Left ventricle myocardium superior (tissue), 1 donor: ENCODE measurements around the gene ADAMTSL3. TPM values are rescaled to one million over a fixed set of nuclear protein-coding genes. Genes with fewer than 3 reads are reported as not detected.
"Not testable (repeated sequence)": the region's sequence is repeated elsewhere in the genome, so short reads cannot be mapped to it uniquely, and the experiment has no call there.

Source experiments
- ATAC-seq: fragments of 200-7000 bp; cut with Tn5 transposase; one replicate; pipeline ENCODE4 v1.9.1; 2020; ENCODE audit warnings: mild to moderate bottlenecking, moderate library complexity
- DNase-seq: peaks from one replicate; pipeline ENCODE4 v3.0.0-alpha.2; 2020
- intact Hi-C: fragments of 100-400 bp; cut with micrococcal nuclease; formaldehyde crosslinking; loops from one replicate; pipeline ENCODE4 v1.11.0; 2022
- total RNA-seq: library from RNA; stranded (reverse); fragmentation: NEBNext Ultra II Directional; extraction: Animal tissue kit (Norgen Biotek cat#: 25700); gene quantifications from one replicate; pipeline ENCODE4 v1.2.1, GENCODE V29; 2021
- donor health status: DM: no; HTN: yes; CAD: no; lungs with severe emphysema.

The ADAMTSL3 gene
- total RNA-seq, 1 donor from 2014 or later: 9.2 TPM

GRCh38 chr15:83928878-83929418 lies 275.0 kb downstream of the ADAMTSL3 start:
- intact Hi-C loops: no loop called here

DNA sequence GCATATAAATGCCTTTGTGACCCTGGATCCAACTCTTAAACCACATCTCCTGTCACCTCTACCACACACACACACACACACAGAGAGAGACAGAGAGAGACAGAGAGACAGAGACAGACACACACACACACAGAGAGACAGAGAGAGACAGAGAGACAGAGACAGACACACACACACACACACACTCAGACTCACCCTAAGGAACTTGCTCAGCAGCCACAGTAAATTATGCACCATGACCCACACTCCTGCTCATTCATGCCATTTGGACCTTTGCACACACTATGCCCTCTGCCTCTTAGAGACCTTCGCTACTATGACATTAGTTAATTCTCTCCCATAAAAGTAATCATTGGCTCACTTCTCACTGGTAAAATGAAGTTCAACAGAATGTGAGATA lies 275.7 kb downstream of the ADAMTSL3 start:
- intact Hi-C loops: no loop called here
- DNase-seq (no peak), ATAC-seq (no peak)

More at GRCh38 chr15:83928878-83929418, 275.0 kb downstream of the ADAMTSL3 start:
- ATAC-seq (no peak), DNase-seq (no peak)

DNA sequence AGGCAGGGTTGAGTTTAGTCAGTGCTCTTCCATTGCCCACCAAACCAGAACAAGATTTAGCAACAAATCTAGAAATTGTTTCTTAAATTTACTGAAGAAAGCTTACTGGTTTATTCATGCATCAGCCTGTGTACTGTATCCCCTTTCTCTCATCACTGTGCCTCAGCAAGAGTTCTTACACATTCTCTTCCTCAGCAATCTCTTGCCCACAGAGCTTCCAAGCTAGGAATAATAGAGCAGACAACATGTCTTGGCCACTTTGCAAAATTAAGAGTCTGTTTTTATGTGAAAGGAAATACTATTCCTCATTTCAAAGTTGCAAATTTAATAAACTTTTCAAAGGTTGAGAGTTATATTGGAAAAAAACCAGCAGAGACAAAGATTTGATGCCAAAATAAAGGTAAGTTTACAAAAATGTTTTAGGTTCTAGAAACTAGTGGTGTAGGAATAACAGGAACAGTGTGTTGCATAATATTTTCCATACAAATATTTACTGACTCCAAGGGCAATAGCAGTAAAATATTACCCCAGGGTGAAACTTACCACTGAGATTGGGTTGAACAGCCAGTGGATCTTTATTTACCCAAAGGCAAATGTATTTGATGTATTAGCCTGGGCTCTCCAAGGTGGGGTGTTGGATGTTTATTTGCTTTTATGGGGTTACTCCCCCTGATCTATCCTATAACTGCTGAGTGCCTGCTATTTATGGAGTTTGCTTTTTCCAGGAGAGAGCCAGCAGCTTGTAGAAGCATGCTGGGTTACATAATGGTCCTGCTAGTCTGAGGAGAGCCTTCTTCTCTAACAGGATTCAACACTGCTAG lies 276.7 kb downstream of the ADAMTSL3 start:
- intact Hi-C loops: no loop called here
- ATAC-seq (peak; percentile 87), DNase-seq (no peak)

DNA sequence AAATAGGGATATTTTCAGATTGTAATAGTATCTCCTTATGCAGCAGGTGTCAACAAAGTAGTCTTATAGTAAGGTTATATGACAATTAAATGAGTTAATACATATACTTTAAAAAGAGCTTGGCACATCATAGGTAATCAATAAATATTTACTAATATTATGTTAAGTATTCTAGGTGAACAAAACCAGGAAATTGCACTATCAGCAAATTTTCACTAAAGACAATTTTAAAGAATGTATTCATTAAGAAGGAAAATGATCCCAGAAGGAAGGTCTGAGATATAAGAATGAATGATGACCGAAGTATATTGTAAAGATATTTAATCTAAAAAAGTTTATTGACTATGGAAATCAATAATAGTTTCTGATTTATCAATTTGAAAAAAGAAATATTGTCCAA lies 281.9 kb downstream of the ADAMTSL3 start:
- intact Hi-C loops: no loop called here
- no peak for ATAC-seq
- DNase-seq: no peak

DNA sequence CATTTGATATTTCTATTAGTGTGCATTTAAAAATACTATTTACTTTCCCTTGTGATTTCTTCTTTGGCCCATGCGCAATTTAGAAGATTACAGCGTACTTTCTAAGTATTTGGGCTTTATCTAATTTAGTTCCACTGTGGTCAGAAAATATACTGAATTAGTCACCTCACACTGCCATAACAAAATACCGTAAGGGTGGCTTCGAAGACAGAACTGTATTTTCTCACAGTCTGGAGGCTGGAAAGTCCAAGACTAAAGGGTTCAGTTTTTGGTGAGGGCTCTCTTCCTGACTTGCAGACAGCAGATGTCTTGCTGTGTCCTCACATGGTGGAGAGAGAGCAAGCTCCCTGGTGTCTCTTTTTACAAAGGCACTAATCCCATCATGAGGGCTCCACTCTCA lies 286.2 kb downstream of the ADAMTSL3 start:
- no peak for ATAC-seq
- no peak for DNase-seq
- intact Hi-C loops: no loop called here

DNA sequence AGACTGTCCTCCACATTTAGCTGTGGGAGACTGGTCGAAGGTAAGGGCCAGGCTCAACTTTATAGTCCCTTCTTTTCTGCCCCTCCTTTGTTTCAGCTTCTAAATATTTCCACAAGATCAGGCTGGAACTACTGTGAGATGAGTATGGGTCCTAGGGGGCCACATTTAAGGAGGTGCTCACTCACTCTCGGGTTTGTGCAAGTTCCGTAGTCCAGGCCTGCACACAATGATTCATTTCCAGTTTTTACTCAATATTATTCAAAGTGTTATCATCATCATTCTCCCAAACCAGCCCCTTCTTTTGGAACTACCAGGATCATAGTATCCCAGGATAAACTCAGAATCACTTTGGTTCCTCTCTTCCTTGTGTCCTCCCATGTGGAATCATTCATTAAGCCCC lies 289.1 kb downstream of the ADAMTSL3 start:
- ATAC-seq (no peak), DNase-seq (no peak)
- intact Hi-C loops: no loop called here

GRCh38 chr15:83943849-83944404 lies 290.0 kb downstream of the ADAMTSL3 start:
- DNase-seq: no peak
- ATAC-seq: no peak
- intact Hi-C loops: no loop called here

- ATAC-seq: no peak
- no peak for DNase-seq
- intact Hi-C loops: no loop called here
Measured at GRCh38 chr15:83947156-83947555, 293.2 kb downstream of the ADAMTSL3 start.

DNA sequence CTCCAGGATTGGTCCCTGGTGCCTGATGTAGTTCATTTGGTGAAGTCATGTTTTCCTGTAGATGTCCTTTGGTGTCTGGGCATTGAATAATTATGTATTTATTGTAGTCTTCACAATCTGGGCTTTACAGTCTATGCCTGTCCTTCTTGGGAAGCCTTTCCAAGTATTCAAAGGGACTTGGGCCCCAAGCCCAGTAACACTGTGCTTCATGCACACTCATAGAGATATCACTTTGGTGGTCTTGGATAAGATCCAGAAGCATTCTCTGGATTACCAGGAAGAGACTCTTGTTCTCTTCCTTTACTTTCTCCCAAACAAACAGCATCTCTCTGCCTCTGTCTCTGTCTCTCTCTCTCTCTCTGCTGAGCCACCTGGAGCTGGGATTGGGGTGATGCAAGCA lies 300.6 kb downstream of the ADAMTSL3 start:
- intact Hi-C loops: no loop called here

DNA sequence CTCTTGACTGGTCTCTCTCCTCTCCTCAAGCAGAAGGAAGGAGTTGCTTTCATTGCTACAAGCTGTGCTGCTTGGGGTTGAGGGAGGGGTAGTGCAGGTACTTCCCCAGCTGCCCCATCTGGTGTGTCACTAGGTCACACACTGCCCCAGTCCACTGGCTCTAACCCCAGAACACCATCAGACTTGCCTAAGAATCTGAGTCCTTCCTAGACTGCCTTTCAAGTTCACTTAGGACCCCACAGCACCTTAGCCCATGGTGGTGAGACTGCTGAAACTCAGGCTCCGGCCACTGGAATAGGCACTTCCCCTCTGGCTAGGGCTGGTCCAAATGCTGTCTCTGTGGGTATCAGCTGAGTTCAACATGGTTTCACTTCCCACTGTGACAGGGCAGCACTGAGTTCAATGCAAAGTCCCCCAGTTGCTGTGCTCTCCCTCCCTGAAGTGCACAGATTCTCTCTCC lies 301.9 kb downstream of the ADAMTSL3 start:
- no peak for ATAC-seq
- intact Hi-C loops: no loop called here
- DNase-seq: no peak

More for the DNA sequence above, 300.6 kb downstream of the ADAMTSL3 start:
- no peak for ATAC-seq
- no peak for DNase-seq

DNA sequence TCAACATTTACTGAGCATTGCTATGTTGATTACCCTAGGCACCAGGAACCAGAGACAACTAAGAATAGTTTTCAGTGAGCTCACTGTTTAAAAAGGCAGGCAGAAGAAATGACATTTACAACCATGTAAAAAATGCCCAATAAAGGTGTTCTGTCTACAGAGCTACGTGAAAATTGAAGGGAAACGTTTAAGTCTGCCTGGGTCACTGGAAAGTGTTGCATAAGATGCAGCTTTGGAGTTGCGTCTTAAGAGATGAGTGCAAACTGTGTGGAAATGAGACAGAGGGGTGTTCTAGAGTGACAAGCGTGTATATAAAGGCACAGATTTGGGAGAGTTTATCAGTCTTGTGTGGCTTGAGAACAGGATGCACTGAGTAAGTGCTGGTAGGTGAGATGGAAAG lies 303.0 kb downstream of the ADAMTSL3 start:
- no peak for ATAC-seq
- DNase-seq: no peak
- intact Hi-C loops: no loop called here

GRCh38 chr15:83959477-83959876 lies 305.6 kb downstream of the ADAMTSL3 start:
- ATAC-seq (no peak), DNase-seq (no peak)
- intact Hi-C loops: no loop called here

- ATAC-seq: no peak
- intact Hi-C loops: no loop called here
- DNase-seq: no peak
Measured at GRCh38 chr15:83960192-83960829, 306.4 kb downstream of the ADAMTSL3 start.

- intact Hi-C loops: no loop called here
- no peak for DNase-seq
- no peak for ATAC-seq
Measured at GRCh38 chr15:83961311-83961710, 307.4 kb downstream of the ADAMTSL3 start.

- DNase-seq, ATAC-seq, intact Hi-C loops: not testable (repeated sequence)
Measured at GRCh38 chr15:83964967-83965366, 311.0 kb downstream of the ADAMTSL3 start.

- intact Hi-C loops: no loop called here
Measured at GRCh38 chr15:83970295-83970890, 316.5 kb downstream of the ADAMTSL3 start.

GRCh38 chr15:83971992-83972391 lies 318.1 kb downstream of the ADAMTSL3 start:
- no peak for DNase-seq
- ATAC-seq: no peak
- intact Hi-C loops: no loop called here

More at GRCh38 chr15:83970295-83970890, 316.5 kb downstream of the ADAMTSL3 start:
- DNase-seq: peak; percentile 63
- ATAC-seq: peak; percentile 94

GRCh38 chr15:83973816-83974215 lies 319.9 kb downstream of the ADAMTSL3 start:
- no peak for DNase-seq
- intact Hi-C loops: no loop called here
- no peak for ATAC-seq

- DNase-seq (no peak), ATAC-seq (peak; percentile 22)
- intact Hi-C loops: no loop called here
Measured at GRCh38 chr15:83977992-83978391, 324.1 kb downstream of the ADAMTSL3 start.

DNA sequence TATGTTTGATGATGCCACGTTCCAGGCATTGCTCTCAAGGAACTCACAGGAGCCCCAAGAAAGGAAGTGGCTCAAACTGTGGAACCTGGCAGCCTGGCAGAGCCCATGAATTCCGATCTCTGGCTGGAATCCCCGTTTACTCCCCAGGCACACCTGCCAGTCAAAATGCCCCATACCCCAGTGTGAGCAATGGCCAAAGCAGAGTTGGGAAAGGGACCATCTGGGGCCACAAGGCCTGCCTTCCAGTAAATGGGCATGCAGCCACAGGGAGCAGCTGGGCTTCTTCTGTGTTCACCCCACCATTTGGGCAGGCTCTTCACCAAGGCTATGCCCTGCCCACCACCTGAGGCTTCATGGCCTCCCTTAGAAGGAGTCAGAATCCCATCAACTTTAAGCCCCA lies 324.7 kb downstream of the ADAMTSL3 start:
- DNase-seq: no peak
- intact Hi-C loops: no loop called here
- ATAC-seq: no peak
